PC-9 (cell line): Measurements from ENCODE around the gene COPRS.

Experiments used
- CTCF ChIP-seq: fragments of 200-600 bp; sonication (generic); conservative IDR thresholded peaks from 2 replicates; pipeline ENCODE4 v1.6.1; 2017; ENCODE audit warnings: mixed run types, antibody characterized with exemption, mild to moderate bottlenecking, moderate library complexity
- EZH2 ChIP-seq: fragments of 200-600 bp; sonication (generic); IDR thresholded peaks from 2 replicates; pipeline ENCODE4 v1.8.0; 2017; ENCODE audit warnings: antibody characterized with exemption, low read depth

- no peak for TF ChIP-seq CTCF
- no peak for TF ChIP-seq EZH2
Measured at GRCh38 chr17:31823014-31823413, 36.0 kb downstream of the COPRS start.
